GM12875 (cell line): Measurements from ENCODE around the gene SLC13A3.

Source experiments
- H3K4me3 ChIP-seq: one replicate; pipeline ENCODE4 v1.5.1; 2011; ENCODE audit warnings: low read depth, low read length, control low read depth
- CTCF ChIP-seq: IDR thresholded peaks from 2 replicates; pipeline ENCODE4 v1.5.1; 2011; ENCODE audit warnings: low read depth, mild to moderate bottlenecking, control low read depth, inconsistent platforms, low read length, moderate library complexity, borderline replicate concordance; ENCODE audit not compliant: insufficient read depth

The SLC13A3 gene

GRCh38 chr20:46557231-46557956 lies 93.9 kb downstream of the SLC13A3 start:
- no peak for TF ChIP-seq CTCF

GRCh38 chr20:46555370-46555956 lies 95.8 kb downstream of the SLC13A3 start:
- TF ChIP-seq CTCF = no peak
- H3K4me3 ChIP-seq = no peak overlapping the region

More at GRCh38 chr20:46557231-46557956, 93.9 kb downstream of the SLC13A3 start:
- H3K4me3 ChIP-seq = no peak overlapping the region

- H3K4me3 ChIP-seq = no peak overlapping the region
- TF ChIP-seq CTCF = no peak
These were observed 96.4 kb downstream of the SLC13A3 start for GRCh38 chr20:46554828-46555227.

GRCh38 chr20:46553926-46554325 lies 97.3 kb downstream of the SLC13A3 start:
- no peak overlapping the region for H3K4me3 ChIP-seq
- TF ChIP-seq CTCF = no peak

GRCh38 chr20:46552460-46553420 lies 98.5 kb downstream of the SLC13A3 start:
- no peak overlapping the region for H3K4me3 ChIP-seq
- TF ChIP-seq CTCF = no peak

GRCh38 chr20:46551522-46552381 lies 99.5 kb downstream of the SLC13A3 start:
- no peak for TF ChIP-seq CTCF
- H3K4me3 ChIP-seq = no peak overlapping the region
